GM18867 (cell line): ENCODE measurements around the gene VAPA.
"Not testable (repeated sequence)": the region's sequence is repeated elsewhere in the genome, so short reads cannot be mapped to it uniquely, and the experiment has no call there.

ENCODE experiments used
- ATAC-seq: cut with Tn5 transposase; IDR thresholded peaks from one replicate; pipeline ENCODE4 v1.9.1; 2021; ENCODE audit warnings: mild to moderate bottlenecking, moderate library complexity; ENCODE audit not compliant: unreplicated experiment

VAPA gene

DNA sequence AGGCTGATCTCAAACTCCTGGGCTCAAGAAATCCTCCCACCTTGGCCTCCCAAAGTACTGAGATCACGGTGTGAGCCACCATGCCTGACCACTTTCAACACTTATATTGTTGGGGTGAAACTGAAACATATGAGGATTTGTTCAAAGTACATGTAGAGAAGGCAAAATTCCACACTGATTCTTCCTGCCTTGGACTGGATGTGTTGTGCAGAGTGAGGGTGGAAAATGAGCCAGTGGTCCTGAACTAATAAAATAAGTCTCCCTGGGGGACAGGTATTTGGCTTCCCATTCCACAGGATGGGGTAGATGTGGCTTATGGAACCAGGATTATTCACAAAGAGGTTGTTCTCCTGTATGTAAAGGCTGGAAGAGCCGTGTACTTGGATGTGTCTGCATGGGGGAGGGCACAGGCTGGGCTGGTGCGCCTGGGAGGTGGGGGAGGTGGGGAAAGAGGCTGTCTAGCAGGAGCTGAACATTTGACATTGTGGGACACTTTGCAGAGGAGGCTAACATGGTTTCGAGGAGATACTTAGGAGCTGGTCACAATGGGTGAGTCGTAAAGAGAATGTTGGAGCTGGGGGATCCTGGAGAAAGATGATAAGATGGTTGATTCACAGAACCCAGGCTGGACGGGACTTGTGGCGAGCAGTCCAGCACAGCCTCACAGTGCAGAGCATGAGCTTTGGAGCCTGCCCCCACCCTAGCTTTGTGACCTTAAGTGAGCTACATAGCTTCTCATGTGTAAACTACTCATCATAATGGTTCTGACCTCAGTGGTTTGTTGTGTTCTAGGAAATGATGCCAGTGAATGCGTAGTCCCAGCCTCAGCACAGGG is 28.4 kb upstream of the VAPA start, which contains the start of gene TXNDC2:
TXNDC2 (plus strand) TSS at position 804 of the 835 bp plus-strand sequence. CDS start 708 bp downstream, outside the sequence.
- no peak for ATAC-seq

DNA sequence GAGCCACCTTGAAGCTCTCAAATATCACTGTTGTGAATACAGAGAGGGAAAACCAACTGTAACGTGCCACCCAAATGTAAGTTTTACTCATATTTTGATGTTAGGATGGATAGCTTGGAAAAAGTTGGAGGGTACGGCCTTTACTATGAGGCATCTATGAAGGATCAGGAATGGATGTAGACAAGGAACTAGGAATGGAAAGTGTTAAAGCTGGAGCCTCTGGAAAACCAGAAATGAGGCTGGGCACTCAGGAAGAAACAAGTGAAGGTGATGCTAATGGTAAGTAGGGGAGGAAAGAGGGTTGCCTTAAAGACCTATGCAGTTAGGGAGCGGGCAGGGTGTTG is 27.8 kb upstream of the VAPA start:
- no peak for ATAC-seq

DNA sequence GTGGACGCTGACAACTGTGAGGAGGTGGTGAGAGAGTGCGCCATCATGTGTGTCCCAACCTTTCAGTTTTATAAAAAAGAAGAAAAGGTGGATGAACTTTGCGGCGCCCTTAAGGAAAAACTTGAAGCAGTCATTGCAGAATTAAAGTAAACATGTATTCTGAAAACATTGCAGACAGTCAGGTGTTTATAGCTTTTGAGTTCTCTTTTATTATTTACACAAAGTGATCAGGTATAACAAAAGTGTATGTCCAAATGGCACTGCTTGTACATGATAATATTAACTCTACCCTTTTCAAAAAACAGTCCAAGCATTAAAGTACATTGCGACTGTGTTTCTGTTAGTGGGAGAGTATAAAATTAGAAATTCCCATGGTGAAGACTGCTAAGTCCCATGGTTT is 25.8 kb upstream of the VAPA start:
- ATAC-seq = no peak

DNA sequence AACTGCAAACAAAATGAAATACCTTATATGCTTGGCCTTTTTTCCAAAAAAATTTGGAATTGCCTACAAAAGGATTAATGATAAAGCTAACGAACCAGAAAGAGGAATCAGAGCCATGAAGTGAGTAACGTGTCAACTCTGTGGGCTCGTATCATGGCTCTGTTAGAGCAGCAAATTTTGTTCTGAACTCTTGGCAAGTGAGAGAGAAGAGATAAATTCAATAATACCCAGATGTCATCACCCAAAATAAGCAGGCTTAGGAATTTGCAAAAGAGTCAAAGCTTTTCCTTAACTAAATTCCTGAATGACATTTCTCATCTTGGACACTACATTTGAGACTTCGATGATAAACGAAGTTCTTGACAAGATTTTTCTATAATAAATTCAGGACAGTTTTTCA is 23.6 kb upstream of the VAPA start:
- ATAC-seq = no peak

DNA sequence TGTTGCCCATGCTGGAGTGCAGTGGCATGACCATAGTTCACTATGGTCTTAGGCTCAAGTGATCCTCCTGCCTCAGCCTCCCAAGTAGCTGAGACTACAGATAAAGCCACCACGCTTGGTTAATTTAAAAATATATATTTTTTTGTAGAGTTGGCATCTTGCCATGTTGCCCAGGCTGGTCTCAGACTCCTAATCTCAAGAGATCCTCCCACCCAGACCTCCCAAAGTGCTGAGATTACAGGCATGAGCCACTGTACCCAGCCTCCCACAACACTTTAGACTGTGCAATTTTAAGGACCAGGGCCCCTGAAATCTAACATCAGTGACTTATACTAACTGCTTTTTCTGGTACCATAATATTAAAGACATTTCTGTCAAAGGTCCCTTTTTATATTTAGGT is 22.9 kb upstream of the VAPA start:
- no peak for ATAC-seq

DNA sequence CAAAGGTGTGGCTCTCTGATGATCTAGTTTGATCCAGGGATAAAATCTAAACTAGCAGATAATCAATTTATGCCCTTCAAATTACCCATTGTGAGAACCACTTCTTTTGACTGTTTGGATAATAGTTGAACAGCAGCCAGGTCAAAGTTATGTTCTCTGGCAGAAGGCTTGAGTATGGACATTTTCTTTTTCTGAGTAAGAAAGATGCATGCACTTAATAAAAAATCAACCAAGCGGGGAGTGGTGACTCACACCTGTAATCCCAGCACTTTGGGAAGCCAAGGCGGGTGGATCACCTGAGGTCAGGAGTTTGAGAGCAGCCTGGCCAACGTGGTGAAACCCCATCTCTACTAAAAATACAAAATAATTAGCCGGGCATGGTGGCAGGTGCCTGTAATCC is 22.3 kb upstream of the VAPA start:
- not testable (repeated sequence) for ATAC-seq

DNA sequence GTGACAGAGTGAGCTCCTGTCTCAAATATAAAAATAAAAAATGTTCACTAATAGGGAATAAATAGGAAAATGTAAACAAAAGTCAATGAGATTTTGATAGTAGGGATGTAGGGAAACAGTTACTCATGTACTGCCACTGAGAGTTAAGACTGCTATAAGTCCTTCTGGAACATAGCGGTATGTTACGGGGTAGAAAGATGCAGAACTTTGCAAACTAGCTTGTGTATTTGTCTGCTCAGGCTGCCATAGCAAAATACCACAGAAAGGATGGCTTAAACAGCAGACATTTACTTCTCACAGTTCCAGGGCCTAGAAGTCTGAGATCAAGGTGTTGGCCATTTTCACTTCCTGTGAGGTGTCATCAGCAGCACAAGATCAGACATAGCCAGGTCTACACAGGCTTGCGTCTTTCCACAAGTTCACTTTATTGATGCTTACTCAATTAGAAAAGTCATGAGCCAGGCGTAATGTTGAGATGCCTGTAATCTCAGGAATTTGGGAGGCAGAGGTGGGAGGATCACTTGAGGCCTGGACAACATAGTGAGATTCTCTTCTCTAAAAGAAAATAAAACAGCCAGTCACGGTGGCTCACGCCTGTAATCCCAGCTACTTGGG is 19.3 kb upstream of the VAPA start:
- ATAC-seq = no peak

DNA sequence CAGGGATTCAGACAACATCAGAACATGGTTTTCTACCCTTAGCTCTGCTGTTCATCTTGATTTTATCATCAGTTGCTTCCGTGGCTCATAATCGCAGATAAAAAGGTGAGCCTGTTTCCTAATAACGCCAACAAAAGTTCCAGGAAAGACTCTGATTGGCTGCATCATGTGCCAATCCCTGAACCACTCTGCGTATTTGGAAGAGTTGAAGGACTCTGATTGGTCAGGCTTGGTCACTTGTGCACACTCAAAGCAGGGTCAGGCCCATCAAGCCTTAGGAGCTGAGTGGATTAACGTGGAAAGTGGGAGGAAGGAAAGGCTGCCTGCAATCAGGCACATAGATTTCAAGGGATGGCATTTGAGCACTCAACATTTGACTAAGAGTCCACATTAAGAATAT is 16.7 kb upstream of the VAPA start:
- ATAC-seq = no peak

DNA sequence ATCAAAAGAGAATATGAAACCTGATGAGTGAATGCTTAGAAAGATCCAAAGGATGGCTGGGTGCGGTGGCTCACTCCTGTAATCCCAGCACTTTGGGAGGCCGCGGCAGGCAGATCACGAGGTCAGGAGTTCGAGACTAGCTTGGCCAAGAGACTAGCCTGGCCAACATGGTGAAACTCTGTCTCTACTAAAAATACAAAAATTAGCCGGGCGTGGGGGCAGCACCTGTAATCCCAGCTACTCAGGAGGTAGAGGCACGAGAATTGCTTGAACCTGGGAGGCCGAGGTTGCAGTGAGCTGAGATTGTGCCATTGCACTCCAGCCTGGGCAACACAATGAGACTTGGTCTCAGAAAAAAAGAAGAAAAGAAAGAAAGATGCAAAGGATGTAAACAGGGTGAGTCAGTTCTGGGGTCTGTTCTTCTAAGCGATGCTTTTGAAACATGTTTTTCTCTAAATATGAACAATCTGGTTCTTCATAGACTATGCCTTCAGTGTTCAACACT is 16.0 kb upstream of the VAPA start:
- ATAC-seq = not testable (repeated sequence)

DNA sequence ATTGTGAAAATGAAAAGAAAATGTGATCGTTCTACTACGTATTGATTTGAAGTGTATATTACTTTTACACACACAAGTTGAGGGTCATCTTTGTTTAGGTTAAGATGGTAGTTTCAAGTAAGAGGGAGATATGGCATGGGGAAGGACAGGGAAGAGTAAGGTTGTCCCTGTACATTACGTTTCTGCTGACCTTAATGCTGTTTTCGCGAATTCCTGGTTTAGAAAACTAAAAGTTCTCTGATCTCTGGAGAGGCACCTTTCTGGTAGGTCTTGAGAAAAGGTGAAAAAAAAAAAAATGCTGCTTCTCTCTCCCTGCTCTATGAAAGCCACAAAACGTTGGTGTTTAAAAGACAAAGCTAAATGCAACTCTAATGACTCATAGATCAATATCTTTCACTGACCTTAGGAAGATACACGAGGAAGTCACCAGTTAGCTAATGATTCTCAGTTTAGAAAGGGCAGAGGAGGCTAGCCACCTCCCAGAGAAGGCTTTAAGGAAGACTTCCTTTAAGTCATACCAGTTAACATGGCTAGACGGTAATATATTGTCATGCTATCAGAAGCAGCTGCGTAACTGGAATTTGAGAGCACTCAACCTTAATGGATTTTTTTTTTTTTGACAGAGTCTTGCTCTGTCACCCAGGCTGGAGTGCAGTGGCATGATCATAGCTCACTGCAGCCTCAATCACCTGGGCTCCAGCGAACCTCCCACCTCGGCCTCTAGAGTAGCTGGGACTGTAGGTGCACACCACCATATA is 14.8 kb upstream of the VAPA start:
- ATAC-seq = no peak

DNA sequence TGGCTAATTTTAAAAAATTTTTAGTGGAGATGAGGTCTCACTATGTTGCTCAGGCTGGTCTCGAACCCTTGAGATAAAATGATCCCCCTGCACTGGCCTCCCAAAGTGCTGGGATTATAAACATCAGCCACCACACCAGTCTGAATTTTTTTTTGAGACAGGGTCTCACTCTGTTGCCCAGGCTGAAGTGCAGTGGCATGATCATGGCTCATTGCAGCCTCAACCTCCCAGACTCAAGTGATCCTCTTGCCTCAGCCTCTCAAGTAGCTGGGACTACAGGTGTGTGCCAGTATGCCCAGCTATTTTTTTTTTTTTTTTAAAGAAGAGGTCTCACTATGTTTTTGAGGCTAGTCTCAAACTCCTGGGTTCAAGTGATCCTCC is 14.3 kb upstream of the VAPA start:
- not testable (repeated sequence) for ATAC-seq

DNA sequence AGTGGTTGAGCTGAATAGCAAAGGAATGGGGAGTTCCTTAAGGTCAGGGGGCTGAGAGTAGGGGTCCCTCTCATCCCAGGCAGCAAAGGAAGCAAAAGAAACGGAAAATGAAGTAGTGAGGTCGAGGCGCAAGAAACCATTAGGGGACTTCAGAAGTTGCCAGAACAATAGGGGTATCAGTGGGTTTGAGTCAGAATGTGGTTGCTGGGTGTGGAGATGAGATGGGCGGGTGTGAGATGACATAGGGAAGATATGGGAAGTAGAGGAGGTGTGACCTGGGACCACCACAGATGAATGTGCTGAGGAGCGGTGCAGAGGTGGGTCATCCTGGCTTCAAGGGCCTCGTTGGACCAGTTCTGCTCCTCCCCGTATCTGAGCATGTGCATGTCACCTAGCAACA is 13.1 kb upstream of the VAPA start:
- ATAC-seq = no peak

DNA sequence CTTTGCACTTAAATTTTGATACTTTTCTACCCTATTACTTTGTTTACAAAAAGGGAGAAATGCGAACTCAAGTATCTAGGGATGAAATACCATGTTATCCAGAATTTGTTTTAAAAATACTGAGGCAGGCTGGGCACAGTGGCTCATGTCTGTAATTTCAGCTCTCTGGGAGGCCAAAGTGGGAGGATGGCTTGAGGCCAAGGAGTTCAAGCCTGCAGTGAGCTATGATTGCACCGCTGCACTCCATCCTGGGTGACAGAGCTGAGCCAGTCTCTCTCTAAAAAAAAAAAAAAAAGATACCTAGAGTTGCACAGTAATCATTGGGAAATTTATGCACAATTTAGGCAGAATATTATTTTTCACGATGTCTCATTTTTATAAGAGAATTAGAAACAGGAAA is 12.4 kb upstream of the VAPA start:
- ATAC-seq = no peak

DNA sequence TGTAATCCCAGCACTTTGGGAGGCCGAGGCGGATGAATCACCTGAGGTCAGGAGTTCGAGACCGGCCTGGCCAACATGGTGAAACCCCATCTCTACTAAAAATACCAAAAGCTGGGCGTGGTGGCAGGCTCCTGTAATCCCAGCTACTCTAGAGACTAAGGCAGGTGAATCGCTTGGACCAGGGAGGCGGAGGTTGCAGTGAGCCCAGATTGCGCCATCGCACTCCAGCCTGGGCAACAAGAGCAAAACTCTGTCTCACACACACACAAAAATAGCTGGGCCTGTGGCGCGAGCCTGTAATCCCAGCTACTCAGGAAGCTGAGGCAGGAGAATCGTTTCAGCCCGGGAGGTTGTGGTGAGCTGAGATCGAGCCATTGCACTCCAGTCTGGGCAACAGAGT is 11.6 kb upstream of the VAPA start:
- not testable (repeated sequence) for ATAC-seq

DNA sequence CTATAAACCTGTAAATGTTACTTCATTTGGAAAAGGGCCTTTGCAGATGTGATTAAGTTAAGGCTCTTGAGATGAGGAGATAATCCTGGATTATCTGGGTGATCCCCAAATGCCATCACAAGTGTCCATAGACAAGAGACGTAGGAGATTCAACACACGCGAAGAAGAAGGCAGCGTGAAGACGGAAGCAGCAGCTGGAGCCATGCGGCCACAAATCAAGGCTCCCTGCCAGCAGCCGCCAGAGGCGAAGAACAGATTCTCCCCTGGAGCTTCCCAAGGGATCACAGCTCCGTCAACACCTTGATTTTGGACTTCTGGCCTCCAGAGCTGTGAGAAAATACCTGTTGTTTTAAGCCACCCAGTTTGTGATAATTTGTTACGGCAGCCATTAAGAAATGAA is 11.0 kb upstream of the VAPA start:
- no peak for ATAC-seq

DNA sequence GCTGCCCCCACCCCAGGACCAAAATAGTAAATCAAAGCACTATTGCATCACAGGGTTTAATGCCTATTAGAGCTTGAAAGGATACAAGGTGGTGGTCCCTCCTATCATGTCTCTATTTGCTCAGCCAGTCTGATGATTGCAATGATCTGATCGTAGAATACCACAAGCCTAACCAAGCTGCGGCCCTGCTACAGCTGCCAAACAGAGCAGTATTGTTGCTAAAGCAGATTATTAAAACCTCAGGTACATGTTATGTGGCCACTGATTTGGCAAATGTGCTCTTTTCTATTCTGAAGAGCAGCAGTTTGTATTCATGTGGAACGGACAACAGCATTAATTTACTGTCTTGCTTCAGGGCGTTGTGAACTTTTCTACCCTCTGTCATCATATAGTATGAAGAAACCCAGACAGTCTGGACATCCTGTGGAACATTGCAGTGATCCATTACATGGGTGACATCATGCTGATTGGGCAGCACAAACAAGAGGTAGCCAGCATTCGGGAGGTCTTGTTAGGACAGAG is 8.4 kb upstream of the VAPA start:
- no peak for ATAC-seq

DNA sequence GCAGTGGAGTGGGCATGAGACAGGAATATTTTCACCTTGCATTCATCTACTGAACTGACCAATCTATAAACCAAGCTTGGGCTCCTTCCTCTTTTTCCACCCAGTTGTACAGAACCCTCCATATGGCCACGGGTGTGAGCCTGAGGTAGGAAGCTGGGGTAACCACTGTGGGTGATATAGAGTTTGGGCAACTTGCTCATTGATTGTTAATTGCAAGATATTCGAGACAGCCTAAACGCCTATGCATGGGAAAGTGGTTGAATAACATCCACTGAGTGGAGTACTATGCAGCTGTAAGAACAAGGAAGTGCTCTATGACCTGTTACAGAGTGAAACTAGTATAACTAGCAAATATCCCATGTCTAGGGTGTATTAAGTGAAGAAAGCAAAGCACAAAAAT is 7.3 kb upstream of the VAPA start:
- no peak for ATAC-seq

DNA sequence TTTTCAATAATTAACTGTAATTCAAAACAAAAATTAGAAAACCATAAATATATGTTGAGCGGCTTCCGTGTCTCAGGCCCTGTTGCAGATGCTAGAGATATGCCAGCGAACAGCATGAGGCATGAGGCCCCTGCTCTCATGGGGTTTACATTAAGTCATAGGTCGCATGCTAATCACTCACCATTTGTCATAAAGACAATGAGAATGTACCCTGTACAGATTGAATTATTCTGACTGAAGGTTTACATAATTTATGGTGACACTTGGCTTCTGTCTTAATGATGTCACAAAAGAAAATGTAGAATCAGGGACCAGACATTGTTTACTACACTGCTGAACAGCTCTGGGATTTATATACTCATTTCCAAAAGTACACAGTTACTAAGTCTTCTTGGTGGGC is 5.9 kb upstream of the VAPA start:
- ATAC-seq = no peak

DNA sequence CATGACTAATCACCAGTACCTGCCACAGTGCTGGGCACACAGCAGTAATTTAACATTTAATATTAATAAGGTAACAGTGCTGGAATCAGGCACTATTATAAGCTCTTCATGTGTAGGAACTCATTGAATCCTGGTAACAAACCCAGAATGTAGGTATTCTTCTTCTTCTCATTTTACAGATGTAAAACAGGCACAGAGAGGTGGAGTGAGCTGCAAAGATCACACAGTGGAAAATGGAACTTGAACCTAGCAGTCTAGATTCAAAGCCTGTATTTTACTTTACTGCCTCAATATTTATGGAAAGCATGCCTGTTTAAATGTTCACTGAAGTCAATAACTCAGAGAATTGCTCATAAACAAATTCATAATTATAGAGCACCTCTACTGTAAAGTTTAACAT is 3.7 kb upstream of the VAPA start:
- no peak for ATAC-seq

DNA sequence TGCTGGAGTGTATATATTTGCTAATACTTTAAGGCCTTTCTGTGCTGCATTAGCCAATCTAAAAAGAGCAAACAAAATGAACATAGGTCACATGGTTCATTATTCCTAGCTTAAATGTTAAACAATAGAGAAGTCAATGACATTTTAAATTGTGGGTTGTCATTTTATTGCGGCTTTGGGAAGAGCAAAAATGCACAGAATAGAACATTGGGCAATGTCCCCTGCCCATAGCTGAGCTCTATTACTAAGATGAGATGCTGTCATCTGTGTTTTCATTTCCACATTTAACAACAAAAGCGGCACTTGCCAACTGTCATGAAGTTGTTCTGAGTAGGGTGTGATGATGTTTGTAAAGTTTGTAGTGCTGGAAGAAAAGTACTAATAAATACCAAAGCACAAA is 3.2 kb upstream of the VAPA start:
- no peak for ATAC-seq

DNA sequence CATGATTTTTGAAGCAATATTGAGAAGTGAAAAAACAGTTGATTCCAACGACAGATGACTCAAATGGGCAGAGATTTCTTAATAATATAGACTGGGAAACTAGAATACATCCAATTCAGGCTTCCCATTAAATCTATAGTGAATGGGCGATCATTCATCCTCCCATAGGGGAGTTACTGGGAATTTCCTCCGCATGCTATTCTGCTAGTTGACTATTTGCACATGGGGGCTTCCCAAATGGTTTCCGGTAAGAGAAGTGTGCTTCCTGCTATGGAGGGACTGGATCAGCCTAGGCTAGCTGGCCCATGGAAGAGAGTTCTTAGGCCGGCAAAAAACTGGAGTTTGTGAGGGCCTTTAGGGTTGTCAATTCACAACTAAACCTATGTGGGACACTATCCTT is 2.6 kb upstream of the VAPA start:
- ATAC-seq = no peak

DNA sequence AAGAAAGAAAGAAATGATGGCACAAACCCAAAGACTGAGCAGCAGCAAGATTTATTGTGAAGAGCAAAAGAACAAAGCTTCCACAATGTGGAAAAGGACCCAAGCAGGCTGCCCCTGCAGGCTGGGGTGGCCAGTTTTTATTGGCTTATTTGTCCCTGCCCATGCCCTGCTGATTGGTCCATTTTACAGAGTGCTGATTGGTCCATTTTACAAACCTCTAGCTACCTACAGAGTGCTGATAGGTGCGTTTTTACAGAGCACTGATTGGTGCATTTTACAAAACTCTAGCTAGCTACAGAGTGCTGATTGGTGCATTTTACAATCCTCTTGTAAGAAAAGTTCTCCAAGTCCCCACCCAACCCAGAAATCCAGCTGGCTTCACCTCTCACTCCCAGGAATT is 1.5 kb upstream of the VAPA start:
- ATAC-seq = not testable (repeated sequence)
